Occipital lobe (tissue), 2 donors: ENCODE results near the gene RHOD. TPM values are rescaled to one million over a fixed set of nuclear protein-coding genes. Genes with fewer than 3 reads are reported as not detected.
A peak's percentile ranks its signal among the peaks of the same experiment; 100 is the strongest.

ENCODE experiments used
- DNase-seq: peaks from one replicate; lab custom pipeline; 2025; lab: John Stamatoyannopoulos, UW
- total RNA-seq: library from RNA; depleted of rRNA; stranded (reverse); fragments of >200 nt; gene quantifications from one replicate; pipeline ENCODE4 v1.2.3, GENCODE V29; 2014

The RHOD gene, protein sequence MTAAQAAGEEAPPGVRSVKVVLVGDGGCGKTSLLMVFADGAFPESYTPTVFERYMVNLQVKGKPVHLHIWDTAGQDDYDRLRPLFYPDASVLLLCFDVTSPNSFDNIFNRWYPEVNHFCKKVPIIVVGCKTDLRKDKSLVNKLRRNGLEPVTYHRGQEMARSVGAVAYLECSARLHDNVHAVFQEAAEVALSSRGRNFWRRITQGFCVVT
- total RNA-seq: not detected

DNA sequence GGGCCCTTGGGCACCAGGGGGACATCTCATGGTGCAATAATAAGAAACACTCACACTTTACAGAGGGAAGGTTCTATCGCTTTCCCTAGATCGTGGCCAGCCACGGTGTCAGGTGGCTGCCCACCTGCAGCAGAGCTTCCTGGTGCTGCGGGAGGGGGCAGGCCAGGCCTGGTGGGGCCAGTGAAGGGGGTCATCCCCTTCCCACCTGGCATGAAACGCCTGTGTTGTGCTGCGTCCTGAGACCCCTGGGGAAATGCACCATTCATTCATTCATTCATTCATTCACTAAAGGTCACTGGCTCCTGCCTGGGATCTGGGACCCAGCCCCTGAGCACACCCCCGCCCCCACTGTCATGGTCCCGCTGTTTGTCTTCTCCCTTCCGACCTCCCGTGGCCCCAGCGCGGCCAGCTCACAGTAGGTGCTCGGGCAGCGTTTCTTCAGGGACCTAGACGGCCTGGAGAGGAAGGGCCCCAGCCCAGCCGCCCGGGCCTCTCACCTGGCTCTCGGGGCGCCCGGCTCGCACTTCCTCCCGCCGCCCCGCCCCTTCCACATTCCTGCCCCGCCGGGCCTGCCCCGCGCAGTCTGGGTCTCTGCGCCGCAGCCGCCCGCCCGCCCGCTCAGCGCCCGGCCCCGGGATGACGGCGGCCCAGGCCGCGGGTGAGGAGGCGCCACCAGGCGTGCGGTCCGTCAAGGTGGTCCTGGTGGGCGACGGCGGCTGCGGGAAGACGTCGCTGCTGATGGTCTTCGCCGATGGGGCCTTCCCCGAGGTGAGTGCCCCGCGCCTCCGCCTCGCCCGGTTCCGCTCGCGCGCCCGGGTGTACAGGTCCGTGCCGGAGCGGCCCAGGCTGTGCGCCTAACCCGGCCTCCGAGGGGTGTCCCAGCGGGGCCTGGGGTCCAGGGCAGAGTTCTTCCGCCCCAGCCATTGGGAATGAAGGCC is at the start of gene RHOD:
TSS of gene RHOD (plus strand) at position 581 of the 938 bp plus-strand sequence. CDS start at position 637, 56 bp downstream.
- no peak for DNase-seq

DNA sequence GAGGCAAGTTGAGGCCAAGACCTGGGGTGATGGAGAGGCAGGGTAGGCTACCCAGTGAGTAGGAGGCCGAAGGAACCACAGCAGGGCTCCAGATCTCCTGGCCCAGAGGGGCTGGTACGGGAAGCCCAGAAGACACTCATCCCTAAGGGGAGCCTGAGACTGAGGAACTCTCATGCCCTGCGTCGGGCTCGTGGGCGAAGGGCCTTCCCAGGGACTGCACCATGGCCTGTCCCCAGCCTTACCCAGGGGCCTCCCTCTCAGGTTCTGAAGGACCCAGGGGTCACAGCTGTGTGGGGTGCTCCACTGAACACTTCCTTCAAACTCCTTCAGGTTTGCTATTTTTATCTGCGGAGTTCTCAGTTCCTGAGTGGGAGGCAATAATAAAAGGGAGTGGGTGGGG is 49.5 kb upstream of the RHOD start:
- no peak for DNase-seq

DNA sequence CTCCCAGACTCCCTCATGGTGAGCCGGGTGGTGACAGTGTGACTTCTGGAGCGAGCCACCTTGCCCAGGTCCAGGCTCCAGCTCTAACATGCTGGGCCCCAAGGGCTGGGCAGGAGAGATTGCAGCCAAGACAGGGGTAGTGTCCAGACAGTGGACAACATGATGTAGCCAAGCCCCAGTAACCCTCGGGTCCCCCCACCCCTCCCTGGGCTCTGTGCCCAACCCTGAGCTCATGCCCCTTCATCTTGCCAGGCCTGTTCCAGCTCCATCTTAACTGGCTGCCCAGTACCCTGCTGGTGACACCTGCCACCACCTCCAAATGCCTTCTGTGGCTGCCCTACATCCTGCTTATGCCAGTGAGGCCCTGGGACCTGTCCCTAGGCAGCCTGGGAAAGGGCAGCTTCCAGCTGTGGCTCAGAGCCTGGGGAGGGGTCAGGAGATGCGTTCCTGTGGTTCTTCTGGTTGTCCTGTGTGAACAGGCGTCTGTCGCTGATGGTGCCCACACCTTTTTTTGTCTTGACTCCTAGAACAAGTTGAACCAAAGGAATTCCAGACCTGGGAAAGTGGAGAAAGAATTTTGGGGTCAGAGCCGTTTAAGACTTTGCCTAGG is 46.2 kb upstream of the RHOD start:
- no peak for DNase-seq

DNA sequence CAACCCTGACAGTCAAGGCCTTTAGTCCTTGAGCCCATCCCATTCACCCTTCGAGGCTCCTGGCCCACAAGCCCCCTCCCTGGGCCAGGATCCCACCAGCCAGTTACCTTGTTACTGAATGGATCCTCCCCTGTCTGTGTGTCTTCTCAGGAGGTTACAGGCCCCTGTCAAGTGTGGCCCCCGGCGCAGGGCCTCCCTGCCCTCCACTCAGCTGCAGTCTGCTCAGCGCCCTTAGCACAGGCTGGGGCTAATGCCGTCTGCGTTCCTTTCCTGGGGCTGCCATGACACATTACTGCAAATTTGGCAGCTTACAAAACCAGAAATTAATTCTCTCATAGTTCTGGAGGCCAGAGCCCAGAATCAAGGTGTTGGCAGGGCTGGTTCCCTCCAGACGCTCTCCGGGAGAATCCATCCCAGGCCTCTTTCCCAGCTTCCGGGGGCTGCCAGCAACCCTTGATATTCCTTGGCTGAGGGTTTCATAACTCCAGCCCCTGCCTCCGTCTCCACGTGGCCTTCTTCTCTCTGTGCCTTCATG is 43.1 kb upstream of the RHOD start:
- DNase-seq: no peak

DNA sequence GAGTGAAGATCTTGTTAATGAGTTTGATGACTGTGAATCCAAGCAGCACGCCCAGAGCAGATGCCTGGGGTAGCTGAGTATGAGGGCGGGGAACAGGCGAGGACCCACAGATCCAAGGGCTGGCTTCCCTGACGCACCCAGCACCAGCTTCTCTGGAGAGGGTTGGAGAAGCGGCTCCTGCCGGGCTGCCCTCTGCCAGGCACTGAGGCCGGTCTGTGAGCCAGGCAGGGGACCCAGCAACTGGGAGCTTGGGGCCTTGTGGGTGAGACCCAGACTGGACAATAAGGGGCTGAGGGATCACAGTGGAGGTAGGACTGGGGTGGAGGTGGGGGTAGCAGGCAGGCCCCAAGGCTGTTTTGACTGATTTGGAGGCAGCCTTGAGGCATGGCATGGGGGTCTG is 42.3 kb upstream of the RHOD start:
- no peak for DNase-seq

DNA sequence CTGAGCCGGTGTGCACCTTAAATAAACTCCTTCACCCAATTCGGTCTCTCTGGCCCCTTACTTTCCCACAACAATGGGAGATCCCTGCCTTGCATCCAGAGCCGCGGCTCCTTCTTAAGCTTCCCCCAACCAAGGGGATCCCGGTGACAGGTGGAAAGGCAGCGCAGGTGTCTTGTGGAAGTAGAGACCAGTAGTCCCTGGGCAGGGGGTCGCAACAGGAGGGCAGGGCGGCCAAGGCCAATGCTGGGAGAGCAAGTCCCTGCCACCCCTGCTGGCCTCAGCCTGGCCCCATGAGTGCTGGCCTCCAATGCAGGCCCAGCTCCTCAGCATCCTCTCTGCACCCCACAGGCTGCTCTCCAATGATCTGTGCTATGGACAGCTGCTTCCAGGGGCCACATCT is 41.6 kb upstream of the RHOD start:
- no peak for DNase-seq

DNA sequence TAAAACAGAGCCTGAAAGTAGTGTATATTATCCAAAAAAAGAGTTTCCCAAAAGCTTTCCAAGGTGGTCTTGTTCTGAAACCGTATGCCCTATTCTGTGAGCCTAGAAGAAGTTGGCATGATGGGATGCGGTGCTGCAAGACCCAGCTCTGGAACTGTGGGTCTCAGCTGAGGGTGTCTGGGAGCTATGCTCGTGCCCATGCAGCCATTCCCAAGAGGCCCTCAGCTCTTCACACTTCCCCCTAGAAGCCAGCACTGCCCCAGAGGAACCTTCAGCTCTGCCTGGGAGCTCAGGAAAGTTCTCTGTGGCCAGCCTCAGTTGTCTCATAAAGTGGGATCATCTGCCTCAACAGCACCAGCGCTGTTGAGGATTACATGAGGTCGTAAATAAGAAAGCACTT is 40.1 kb upstream of the RHOD start:
- DNase-seq: no peak

DNA sequence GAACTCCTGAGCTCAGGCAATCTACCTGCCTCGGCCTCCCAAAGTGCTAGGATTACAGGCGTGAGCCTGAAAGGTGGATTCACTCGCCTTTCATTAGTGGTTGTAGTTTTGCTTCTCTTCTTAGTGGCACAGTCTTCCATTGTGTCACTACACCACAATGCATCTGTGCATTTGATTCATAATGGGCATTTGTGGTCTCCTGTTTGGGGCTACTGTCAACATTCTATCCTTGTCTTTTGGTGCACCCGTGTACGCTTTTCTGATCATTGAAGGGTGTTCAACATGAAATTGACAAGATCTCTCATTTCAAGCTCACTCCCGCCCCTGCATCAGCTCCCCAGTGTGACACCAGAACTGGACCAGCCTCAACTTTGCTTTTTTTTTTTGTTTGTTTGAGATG is 35.7 kb upstream of the RHOD start:
- DNase-seq: no peak

DNA sequence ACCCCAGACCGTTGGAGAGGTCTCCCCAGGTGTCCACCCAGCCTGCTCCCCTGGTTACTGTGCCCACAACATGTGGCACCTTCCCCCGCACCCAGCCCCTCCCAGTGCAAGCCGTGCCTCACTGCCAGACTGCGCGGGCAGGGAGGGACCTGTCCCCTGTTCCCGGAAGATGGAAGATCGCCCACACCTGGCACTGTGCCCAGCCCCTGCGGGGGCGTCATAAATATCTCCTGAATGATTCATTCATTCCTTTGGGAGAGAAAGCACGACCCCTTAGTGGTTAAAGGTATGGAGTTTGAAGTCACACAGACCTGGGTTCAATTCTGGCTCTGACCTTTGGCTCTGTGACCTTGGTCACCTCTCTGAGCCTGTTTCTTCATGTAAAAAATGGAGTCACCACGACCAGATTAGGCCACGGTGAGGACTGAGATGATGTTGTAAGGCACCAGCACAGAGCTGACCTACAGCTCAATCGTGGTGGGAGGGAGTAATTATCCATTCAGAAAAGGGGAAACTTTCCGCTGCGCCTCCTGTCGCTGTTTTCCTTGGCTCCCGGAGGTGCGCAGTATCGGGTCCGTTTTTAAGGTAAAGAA is 34.2 kb upstream of the RHOD start:
- peak; percentile 49 for DNase-seq

DNA sequence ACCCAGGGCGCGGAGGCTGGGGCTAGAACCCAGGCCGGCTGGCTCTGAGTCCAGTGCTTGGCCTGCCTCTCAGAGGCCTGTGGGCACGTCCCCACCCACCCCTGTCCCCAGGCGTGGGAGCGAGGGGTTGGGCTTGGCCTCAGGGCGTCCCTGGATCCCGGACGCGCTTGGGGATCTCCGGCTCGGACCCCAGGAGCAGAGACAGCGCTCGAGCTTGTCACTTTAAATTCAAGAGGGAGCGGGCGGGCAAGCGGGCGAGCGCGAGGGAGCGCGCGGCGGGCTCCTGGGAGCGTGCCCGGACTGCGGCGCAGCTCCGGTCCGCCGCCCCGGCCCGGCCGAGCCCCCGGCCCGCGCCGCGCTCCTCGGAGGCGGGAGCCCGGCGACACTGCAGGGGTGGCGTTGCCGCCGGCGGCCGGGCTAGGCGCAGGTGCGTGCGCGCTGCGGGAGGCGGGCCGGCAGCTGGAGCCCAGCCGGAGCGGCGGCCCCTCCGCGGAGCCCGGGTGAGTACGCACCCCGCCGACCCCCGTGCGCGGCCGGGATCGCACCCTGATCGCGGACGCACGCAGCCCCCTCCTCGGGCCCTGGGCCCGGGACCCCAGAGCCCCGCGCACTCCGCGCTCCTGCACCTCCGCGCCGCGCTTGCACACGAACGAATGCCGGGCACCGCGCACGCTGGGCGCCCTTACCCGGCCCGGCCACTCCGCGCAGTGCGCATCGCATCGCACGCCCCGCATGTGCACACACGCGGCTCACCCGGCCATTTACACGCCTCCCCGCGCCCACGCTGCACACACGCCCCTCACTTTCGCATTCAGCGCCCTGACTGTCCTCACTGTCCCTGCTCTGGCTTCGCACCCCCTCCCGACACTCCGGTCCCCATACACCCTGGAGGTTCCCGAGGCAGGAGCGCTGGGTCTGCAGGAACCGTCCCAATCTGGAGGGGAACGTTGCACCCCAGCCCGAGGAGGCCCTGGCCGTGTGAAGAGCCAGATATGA is 33.4 kb upstream of the RHOD start, which contains the start of gene SYT12:
TSS of gene SYT12 (plus strand) at position 174 of the 996 bp plus-strand sequence. CDS start 7,011 bp downstream, outside the sequence.
- DNase-seq: peak; percentile 52

DNA sequence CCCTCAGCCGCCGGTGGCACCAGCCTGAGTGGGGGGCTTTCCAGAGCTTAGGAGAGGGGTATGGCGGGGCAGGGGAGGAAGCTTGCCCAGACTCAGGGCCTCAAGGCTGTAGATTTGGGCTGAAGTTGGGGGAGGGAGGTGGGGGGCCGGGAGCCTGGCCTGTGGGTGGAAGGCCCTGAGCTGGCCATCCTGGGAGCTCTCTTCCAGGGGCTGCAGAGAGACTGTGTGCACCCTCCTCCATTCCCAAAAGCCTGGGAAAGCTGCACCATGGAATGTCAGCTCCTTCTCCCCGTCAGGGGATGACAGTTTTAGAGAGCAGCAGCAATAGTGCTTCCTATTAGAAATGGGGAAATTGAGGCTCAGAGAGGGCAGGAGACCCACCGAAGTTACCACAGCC is 32.7 kb upstream of the RHOD start:
- no peak for DNase-seq

DNA sequence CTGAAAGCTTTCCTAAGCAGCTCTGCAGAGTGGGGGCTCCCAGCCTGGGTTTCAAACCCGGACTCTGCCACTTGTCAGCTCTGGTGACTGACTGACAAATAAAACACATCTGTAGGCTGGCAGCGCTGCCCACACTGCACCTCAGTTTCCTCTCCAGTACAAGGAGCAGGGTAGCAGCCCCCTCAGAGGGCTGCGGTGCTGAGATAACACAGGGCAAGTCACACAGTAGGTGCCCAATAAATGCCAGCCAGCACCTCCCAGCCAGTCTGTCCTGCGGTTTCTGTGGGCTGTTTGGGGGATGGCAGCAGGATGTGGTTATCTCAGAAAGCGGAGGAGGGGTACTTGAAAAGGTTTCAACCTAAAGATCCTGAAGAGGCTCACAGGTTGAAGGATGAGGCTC is 32.2 kb upstream of the RHOD start:
- DNase-seq: no peak

DNA sequence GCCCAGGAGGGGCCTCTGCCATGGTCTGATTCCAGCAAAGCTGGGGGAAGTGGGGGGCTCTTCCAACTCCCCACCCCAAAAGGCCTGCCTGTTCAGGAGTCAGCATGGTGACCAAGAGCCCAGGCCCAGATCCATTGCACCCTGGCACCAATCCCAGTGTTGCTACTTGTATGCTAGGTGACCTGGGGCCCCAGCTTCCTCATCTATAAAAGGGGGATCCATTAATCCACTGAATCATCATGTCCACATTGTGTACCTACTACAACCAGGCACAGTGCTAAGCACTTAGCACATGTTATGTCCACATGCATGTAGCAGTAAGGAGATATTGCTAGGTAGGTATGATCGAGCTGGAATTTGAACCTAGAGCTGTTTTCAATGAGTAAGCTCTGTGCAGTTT is 31.7 kb upstream of the RHOD start:
- DNase-seq: no peak

DNA sequence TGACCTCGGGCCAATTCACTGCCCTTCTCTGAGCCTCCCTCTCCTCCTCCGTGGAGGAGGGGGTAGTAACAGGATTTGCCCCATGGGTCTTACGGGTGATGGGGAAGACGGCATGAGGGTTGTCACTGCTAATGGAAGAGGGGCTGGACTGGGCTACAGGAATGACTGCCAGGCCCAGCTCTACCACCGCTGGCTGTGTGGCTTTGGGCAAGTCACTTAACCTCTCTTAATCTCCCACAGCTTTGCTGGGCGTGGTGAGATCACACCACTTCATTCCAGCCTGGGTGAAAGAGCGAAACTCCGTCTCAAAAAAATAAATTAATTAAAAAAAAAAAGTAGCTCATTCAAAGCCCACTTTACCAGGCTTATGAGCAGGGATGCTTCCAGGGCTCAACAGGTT is 30.9 kb upstream of the RHOD start:
- DNase-seq: no peak

DNA sequence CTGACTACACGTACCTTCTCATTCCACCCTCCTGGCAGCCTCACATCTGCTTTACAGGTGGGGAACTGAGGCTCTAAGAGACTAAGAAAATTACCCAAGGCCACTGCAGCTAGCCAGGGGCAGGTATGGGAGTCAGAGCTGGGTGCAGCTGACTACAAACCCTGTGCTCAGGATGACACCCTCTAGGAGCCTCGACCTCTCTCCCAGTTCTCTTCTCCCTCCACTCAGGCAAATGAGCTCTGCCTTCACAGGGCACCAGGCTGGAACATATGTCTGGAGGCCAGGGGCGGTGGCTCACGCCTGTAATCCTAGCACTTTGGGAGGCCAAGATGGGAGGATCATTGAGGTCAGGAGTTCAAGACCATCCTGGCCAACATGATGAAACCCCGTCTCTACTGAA is 29.7 kb upstream of the RHOD start:
- DNase-seq: no peak

DNA sequence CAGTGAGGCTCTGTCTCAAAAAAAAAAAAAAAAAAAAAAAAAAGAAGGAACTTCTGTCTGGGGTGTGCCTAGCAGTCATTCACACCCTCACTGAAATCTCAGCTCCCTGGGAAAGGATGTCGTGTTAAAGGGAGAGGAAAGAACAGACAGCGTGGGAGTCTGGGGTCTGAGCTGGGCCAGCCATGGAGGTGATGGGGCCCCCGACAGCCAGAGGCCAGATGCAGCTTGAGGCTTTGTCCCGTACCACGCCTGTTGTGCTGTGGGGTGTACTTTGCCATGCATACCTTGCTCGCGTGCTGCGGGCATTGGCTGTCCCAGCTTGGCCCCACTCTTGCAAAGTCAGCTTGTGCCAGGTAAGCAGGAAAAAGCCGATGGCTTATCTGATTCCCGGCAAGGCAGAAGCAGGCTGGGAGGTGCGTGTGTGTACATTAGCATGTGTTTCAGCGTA is 29.1 kb upstream of the RHOD start:
- DNase-seq: no peak

DNA sequence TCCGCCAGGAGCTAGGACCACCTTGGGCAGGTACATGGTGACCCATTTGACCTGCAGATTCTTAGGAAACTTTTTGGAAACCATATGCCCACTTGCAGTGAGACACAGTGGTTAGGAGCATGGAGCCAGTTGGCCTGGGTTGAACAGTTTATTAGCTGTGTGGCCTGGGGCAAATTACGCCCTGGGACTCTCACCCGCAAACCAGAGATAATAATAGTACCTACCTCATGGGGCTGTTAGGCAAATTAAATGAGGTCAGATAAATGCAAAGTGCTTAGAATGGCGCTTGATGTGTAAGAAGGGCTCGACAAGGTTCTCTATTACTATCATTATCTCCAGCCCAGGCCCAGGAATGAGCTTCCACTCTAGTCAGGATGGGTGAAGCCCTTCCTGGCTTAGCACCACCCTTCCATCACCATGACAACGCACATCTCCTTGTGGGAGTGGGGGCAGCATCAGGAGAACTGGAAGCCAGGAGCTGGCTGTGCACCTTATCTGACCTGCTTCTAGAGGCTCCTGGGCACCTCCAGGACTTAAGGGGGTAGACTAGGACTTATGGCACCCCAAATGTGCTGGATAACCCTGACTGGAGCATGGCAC is 28.6 kb upstream of the RHOD start:
- no peak for DNase-seq

DNA sequence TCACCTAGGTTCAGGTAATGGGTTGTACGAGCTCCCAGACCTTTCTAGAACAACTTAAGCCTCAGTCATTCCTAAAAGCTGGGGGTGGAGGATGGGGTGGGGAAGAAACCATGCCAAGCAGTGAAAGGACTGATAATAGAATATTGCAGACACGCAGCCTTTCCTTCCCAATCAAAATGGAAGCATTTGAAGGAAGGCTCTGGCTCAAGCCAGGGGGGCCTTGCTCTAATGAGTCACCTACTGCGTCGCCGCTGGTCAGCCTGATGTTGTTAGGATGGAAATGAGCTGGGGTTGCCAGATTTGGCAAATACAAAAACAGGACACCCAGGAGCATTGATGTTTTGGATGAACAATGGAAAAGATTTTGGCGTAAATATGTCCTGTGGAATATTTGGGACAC is 27.5 kb upstream of the RHOD start:
- no peak for DNase-seq

DNA sequence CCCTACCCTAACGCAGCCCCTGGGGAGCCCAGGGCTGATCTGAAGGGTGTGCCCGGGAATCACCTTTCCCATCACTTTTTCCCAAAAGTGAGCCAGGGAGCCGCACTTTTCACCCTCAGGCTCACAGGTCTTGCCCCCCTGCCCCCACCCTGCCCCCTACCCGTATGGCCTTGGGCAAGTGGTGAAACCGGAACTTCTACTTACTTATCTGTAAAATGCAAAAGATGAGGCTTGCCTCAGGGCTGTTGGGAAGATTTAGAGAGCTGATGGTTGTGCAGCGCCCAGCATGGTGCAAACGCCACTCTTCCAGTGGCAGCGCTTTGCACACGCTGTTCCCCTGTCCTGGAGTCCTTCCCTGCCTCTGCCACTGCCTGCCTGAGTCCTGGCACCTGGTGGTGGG is 25.7 kb upstream of the RHOD start:
- DNase-seq: no peak
